ENCODE results near the gene FAM229A. TPM values are rescaled to one million over a fixed set of nuclear protein-coding genes. Genes with fewer than 3 reads are reported as not detected.

FAM229A gene
- total RNA-seq, 1 donor = 1.7 TPM

DNA sequence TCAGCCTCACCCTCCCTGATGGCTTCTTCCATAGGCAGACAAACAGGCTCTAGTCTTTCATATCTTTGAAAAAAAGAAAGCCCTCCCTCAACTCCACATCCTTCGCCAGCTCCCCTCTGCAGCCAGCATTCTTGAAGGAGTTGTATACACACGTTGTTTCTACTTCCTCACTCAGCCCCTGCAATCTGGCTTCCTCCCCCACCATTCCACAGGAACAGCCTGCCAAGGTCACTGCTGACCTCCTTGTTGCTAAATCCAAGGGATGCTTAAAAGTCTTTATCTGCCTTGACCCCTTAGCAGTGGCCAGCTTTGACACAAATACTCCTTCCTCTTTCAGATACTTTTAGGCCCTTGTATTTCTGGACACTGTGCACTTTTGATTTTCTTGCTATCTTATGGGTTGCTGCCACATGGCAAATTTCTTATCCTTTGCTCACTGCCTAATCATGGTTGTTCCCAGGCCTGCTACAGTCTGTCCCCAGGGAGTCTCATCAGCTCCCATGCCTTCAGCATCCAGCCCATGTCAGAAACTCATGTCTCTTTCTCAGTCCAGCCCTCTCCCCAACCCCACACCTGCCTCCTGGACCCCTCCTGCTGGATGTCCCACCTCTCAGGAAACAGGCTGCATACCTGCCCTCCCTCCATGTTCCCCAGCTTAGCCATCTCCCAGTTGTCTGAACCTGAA, 8.3 kb downstream of the FAM229A start:
- TF ChIP-seq, protein P1, sequence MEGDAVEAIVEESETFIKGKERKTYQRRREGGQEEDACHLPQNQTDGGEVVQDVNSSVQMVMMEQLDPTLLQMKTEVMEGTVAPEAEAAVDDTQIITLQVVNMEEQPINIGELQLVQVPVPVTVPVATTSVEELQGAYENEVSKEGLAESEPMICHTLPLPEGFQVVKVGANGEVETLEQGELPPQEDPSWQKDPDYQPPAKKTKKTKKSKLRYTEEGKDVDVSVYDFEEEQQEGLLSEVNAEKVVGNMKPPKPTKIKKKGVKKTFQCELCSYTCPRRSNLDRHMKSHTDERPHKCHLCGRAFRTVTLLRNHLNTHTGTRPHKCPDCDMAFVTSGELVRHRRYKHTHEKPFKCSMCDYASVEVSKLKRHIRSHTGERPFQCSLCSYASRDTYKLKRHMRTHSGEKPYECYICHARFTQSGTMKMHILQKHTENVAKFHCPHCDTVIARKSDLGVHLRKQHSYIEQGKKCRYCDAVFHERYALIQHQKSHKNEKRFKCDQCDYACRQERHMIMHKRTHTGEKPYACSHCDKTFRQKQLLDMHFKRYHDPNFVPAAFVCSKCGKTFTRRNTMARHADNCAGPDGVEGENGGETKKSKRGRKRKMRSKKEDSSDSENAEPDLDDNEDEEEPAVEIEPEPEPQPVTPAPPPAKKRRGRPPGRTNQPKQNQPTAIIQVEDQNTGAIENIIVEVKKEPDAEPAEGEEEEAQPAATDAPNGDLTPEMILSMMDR (IDR thresholded peaks at IDR 0.05; ENCODE audit: insufficient read depth, low read length) = no peak
- no peak overlapping the region for H3K4me3 ChIP-seq (ENCODE audit: low read depth, low read length)
- peak; percentile 91 for DNase-seq (ENCODE audit: low read depth)

DNA sequence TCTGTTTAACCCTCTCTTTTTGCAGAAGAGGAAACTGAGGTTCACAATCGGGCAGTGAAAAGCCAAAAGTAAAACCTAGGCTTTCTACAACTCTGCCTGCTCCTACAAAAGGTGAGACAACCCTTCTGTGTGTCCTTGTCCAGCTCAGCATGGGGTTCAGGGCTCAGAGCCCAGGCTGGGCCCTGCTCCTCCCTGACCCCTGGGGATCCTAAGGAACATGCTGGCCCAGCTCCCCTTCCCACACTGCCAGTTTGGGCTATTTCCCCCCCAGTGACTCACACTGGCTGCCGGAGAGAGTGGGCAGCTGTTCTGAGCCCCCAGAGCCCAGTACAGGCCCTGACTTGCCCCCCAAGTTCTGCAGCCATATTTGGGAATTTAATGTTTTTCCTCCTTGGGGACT, 8.9 kb downstream of the FAM229A start:
- DNase-seq (ENCODE audit: low read depth) = no peak
- TF ChIP-seq, protein P1 (IDR thresholded peaks at IDR 0.05; ENCODE audit: insufficient read depth, low read length) = no peak
- no peak overlapping the region for H3K4me3 ChIP-seq (ENCODE audit: low read depth, low read length)

DNA sequence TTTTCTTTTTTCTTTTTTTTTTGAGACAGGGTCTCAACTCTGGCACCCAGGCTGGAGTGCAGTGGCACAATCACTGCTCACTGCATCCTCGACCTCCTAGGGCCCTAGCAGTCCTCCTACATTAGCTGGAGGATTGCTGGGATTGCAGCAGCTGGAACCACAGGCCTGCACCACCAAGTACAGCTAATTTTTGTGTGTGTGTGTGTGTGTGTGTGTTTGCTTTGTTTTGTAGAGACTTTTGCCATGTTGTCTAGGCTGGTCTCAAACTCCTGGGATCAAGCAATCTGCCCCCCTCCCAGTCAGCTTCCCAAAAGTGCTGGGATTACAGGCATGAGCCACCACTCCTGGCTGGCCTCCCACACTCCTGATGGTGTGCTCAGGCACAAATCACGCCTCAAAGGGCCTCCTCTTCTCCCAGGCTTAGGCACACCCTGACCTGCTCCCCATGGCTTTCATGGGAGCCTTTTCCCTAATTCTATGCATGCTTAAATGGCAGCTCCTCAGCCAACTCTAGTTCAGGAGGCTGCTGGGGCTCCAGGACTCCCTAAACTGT, 9.4 kb downstream of the FAM229A start:
- DNase-seq (ENCODE audit: low read depth) = peak; percentile 23
- peak overlapping the region; percentile 78 for H3K4me3 ChIP-seq (ENCODE audit: low read depth, low read length)

DNA sequence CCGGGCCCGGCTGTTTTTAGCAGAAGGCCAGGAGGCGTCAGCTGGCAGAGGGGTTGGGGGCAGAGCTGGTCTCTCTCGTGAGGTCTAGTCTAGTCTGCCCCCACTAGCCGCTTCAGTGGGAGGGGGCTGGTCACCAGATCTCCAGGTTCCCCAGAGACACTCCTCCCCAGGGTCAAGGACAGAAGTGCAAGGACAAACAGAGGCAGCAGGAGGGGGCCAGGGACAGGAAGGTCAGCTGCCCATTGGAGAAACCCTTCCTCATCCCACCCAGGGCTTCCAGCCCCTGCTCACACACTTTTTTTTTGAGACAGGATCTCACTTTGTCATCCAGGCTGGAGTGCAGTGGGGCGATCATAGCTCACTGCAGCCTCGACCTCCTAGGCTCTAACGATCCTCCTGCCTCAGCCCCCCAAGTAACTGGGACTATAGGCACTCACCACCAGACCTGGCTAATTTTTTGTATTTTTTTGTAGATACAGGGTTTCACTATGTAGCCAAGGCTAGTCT, 10.0 kb downstream of the FAM229A start:
- DNase-seq (ENCODE audit: low read depth) = no peak
- H3K4me3 ChIP-seq (ENCODE audit: low read depth, low read length) = peak overlapping the region; percentile 78
- TF ChIP-seq, protein P1 (IDR thresholded peaks at IDR 0.05; ENCODE audit: insufficient read depth, low read length) = no peak

More for the DNA sequence above, 9.4 kb downstream of the FAM229A start:
- TF ChIP-seq, protein P1 (IDR thresholded peaks at IDR 0.05; ENCODE audit: insufficient read depth, low read length) = no peak

DNA sequence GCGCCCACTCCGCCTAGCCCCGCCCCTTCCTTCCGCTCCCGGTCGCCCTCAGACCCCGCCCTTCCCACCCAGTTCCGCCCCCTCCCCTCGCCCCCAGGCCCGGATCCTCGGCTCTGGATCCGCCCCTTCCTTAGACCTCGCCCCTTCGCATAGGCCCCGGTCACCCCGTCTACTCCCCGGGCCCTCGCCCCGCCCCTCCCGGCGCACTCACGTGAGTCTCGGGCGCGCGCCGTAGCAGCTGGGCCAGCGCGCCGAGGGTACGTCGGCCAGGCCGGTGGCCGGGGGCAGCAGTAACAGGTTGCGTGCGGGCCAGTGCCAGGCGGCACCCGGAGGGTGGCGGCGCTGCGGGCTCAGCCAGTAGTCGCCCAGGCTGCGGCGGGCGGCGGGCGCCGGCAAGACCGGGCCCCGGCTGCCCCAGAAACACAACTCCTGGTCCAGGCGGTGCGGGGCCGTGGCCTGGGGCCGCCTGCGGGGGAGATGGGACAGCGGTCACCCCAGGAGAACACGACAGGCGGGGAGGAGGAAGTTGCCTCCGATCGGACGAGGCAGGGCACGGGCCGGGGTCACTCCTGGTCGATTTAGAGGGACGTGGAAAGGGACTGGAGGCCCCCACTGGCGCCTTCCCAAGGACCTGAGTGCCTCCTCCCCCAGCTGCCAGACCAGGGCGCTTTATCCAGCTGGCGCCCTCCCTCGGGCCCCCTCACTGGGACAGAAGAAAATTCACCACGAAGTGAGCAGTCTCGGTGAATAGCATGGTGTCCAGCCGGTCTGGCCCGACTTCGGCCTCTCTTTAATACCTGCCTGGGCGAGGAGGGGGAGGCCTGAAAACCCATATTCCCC, 10.7 kb downstream of the FAM229A start:
- DNase-seq (ENCODE audit: low read depth) = peak; percentile 88
- TF ChIP-seq, protein P1 (IDR thresholded peaks at IDR 0.05; ENCODE audit: insufficient read depth, low read length) = no peak
- peak overlapping the region; percentile 78 for H3K4me3 ChIP-seq (ENCODE audit: low read depth, low read length)

DNA sequence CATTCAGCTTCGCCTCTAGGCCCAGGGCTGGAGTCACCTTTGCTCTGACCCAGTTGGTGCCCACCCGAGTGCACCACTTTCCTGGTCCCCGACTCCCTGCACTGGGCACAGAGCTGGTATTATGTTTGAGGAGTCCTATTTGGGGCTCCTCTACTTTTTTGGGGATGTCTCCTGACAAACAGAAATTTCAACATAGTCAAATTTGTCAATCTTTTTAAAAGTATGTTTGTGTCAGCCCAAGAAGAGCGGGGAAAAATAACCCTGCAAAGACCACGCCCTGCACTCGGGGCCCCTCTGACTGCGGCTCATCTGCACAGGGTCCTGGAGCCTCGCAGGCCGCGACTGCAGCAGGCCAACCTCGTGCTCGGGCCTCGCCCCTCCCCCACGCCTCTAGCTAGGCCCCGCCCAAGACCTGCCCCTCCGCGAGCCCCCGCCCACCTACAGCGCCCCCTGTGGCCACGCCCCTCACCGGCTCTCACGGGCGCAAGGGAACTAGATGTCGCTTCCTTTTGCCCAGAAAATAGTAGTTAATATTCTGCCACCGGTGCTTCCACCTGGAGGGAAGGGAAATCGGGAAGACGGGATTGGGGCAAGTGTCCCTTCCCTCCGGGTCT, 11.4 kb downstream of the FAM229A start:
- peak; percentile 64 for DNase-seq (ENCODE audit: low read depth)
- TF ChIP-seq, protein P1 (IDR thresholded peaks at IDR 0.05; ENCODE audit: insufficient read depth, low read length) = peak; percentile 61
- peak overlapping the region; percentile 78 for H3K4me3 ChIP-seq (ENCODE audit: low read depth, low read length)

Data from fibroblast of the aortic adventitia (primary cell).